ENCODE results near the gene CLTCL1.
"Not testable (repeated sequence)": the region's sequence is repeated elsewhere in the genome, so short reads cannot be mapped to it uniquely, and the experiment has no call there.

The CLTCL1 gene

GRCh38 chr22:19266547-19267086 lies 24.9 kb downstream of the CLTCL1 start:
- TF ChIP-seq, protein P1, sequence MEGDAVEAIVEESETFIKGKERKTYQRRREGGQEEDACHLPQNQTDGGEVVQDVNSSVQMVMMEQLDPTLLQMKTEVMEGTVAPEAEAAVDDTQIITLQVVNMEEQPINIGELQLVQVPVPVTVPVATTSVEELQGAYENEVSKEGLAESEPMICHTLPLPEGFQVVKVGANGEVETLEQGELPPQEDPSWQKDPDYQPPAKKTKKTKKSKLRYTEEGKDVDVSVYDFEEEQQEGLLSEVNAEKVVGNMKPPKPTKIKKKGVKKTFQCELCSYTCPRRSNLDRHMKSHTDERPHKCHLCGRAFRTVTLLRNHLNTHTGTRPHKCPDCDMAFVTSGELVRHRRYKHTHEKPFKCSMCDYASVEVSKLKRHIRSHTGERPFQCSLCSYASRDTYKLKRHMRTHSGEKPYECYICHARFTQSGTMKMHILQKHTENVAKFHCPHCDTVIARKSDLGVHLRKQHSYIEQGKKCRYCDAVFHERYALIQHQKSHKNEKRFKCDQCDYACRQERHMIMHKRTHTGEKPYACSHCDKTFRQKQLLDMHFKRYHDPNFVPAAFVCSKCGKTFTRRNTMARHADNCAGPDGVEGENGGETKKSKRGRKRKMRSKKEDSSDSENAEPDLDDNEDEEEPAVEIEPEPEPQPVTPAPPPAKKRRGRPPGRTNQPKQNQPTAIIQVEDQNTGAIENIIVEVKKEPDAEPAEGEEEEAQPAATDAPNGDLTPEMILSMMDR (conservative IDR thresholded peaks at IDR 0.05; ENCODE audit: low read depth) = no peak
- POLR2A ChIA-PET (ENCODE audit: low non-redundant PET) = no interaction called here
- no peak overlapping the region for H3K27ac ChIP-seq
- CTCF ChIA-PET = no interaction called here
- no peak for DNase-seq (ENCODE audit: low spot score)

DNA sequence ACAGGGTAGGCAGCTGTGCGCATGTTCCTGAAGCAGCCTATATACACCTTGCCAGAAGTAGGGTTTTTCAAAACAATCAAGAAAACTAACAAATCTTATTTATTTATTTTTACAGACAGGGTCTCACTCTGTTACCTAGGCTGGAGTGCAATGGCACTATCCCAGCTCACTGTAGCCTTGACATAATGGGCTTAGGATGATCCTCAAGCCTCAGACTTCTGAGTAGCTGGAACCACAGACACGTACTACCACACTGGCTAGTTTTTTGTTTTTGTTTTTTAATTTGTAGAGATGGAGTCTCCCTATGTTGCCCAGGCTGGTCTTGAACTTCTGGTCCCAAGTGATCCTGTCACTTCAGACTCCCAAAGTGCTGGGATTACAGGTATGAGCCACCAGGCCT lies 25.7 kb downstream of the CLTCL1 start:
- H3K27ac ChIP-seq = no peak overlapping the region
- ChIA-PET CTCF (no interaction called here), POLR2A (ENCODE audit: low non-redundant PET) (no interaction called here)
- no peak for DNase-seq (ENCODE audit: low spot score)
- TF ChIP-seq, protein P1 (conservative IDR thresholded peaks at IDR 0.05; ENCODE audit: low read depth) = no peak

DNA sequence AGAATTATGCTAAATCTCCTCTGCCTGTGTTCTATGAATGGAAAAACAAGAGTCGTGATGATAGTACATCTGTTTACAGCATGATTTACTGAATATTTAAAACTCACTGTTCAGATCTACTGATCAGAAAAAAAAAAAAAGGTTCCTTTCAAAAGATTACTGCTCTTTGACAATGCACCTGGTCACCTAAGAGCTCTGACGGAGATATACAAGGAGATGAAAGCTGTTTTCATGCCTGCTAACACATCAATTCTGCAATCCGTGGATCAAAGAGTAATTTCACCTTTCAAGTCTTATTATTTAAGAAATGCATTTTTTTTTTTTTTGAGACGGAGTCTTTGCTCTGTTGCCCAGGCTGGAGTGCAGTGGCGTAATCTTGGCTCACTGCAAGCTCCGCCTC lies 30.7 kb downstream of the CLTCL1 start:
- CTCF ChIA-PET = no interaction called here
- no peak overlapping the region for H3K27ac ChIP-seq
- TF ChIP-seq, protein P1 (conservative IDR thresholded peaks at IDR 0.05; ENCODE audit: low read depth) = no peak
- POLR2A ChIA-PET (ENCODE audit: low non-redundant PET) = no interaction called here
- DNase-seq (ENCODE audit: low spot score) = no peak

DNA sequence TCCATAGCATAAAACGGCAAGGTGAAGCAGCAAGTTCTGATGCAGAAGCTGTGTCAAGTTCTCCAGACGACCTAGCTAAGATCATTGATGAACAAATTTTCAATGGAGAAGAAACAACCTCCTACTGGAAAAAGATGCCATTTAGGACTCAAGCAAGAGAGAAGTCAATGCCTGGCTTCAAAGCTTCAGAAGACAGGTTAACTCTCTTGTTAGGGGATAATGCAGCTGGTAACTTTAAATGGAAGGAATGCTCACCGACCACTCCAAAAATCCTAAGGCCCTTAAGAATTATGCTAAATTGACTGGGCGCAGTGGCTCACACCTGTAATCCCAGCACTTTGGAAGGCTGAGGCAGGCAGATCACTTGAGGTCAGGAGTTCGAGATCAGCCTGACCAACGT lies 31.3 kb downstream of the CLTCL1 start:
- ChIA-PET CTCF (no interaction called here), POLR2A (ENCODE audit: low non-redundant PET) (no interaction called here)
- TF ChIP-seq, protein P1 (conservative IDR thresholded peaks at IDR 0.05; ENCODE audit: low read depth) = no peak
- H3K27ac ChIP-seq = no peak overlapping the region
- DNase-seq (ENCODE audit: low spot score) = no peak

DNA sequence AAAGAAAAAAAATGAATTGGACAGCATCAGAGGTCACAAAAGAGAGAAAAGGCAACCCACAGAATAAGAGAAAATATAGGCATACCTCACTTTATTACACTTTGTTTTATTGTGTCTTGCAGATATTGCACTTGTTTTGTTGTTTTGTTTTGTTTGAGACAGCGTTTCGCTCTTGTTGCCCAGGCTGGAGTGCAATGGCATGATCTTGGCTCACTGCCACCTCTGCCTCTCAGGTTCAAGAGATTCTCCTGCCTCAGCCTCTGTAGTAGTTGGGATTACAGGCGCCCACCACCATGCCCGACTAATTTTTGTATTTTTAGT lies 32.6 kb downstream of the CLTCL1 start:
- DNase-seq (ENCODE audit: low spot score); CTCF ChIA-PET; POLR2A ChIA-PET (ENCODE audit: low non-redundant PET); H3K27ac ChIP-seq: not testable (repeated sequence)

DNA sequence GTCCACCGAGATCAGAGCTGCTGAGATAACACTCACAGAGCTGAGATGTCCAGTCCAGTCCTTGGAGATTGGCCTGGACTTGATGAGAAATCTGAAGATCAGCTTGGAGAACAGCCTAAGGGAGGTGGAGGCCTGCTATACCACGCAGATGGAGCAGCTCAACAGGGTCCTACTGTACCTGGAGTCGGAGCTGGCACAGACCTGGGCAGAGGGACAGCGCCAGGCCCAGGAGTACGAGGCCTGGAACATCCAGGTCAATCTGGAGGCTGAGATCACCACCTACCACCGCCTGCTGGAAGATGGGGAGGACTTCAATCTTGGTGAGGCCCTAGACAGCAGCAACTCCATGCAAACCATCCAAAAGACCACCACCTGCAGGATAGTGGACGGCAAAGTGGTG lies 33.1 kb downstream of the CLTCL1 start:
- POLR2A ChIA-PET (ENCODE audit: low non-redundant PET) = no interaction called here

GRCh38 chr22:19256362-19256761 lies 35.2 kb downstream of the CLTCL1 start:
- CTCF ChIA-PET; POLR2A ChIA-PET (ENCODE audit: low non-redundant PET); H3K27ac ChIP-seq; DNase-seq (ENCODE audit: low spot score): not testable (repeated sequence)

More for the DNA sequence above, 33.1 kb downstream of the CLTCL1 start:
- TF ChIP-seq, protein P1 (conservative IDR thresholded peaks at IDR 0.05; ENCODE audit: low read depth) = no peak
- DNase-seq (ENCODE audit: low spot score) = no peak
- CTCF ChIA-PET = no interaction called here
- no peak overlapping the region for H3K27ac ChIP-seq

DNA sequence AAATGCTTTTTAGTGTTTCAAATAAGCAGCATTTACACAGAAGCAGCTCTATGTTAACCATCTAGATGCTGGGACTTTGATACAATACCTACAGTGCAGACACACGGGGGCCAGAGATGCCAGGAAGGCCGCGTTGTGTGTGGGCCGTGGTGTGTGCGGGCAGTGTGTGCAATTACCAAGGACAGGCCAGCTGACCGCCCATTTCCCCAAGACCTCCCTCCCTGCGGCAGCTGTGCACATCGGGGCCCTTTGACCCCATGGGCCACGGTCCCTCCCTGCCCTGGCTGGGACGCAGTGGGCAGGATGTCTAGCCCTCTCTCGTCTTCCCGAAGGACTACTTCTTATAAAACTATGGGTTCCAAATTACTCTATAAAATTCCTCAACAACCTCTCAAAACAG lies 38.4 kb downstream of the CLTCL1 start:
- TF ChIP-seq, protein P1 (conservative IDR thresholded peaks at IDR 0.05; ENCODE audit: low read depth) = no peak
- no peak for DNase-seq (ENCODE audit: low spot score)
- ChIA-PET CTCF (no interaction called here), POLR2A (ENCODE audit: low non-redundant PET) (no interaction called here)
- no peak overlapping the region for H3K27ac ChIP-seq
